Hepatocyte (in vitro differentiated cells): ENCODE data around the gene TAF1. TPM values are rescaled to one million over a fixed set of nuclear protein-coding genes. Genes with fewer than 3 reads are reported as not detected.
"Not testable (repeated sequence)": the region's sequence is repeated elsewhere in the genome, so short reads cannot be mapped to it uniquely, and the experiment has no call there.

Source experiments
- DNase-seq: peaks from one replicate; pipeline ENCODE4 v3.0.0-alpha.2; 2016; ENCODE audit warnings: low spot score
- H2AFZ ChIP-seq: fragments of 200-600 bp; sonication (generic); 2 replicates; pipeline ENCODE4 v1.6.0; 2016; ENCODE audit warnings: antibody characterized with exemption, mild to moderate bottlenecking
- H3K27ac ChIP-seq: fragments of 200-600 bp; sonication (generic); 2 replicates; pipeline ENCODE4 v1.5.1; 2016; ENCODE audit warnings: mild to moderate bottlenecking
- H3K27me3 ChIP-seq: fragments of 200-600 bp; sonication (generic); 2 replicates; pipeline ENCODE4 v1.6.1; 2016
- H3K36me3 ChIP-seq: fragments of 200-600 bp; sonication (generic); replicated peaks from 2 replicates; pipeline ENCODE4 v1.5.1; 2016; ENCODE audit warnings: low read depth; ENCODE audit not compliant: insufficient read depth
- H3K4me1 ChIP-seq: fragments of 200-600 bp; sonication (generic); 2 replicates; pipeline ENCODE4 v1.5.1; 2016; ENCODE audit warnings: mild to moderate bottlenecking, moderate library complexity; ENCODE audit not compliant: insufficient read depth
- H3K4me2 ChIP-seq: fragments of 200-600 bp; sonication (generic); 2 replicates; pipeline ENCODE4 v1.6.0; 2016
- H3K4me3 ChIP-seq: fragments of 200-600 bp; sonication (generic); 2 replicates; pipeline ENCODE4 v1.5.1; 2016; ENCODE audit warnings: mild to moderate bottlenecking
- H3K79me2 ChIP-seq: fragments of 200-600 bp; sonication (generic); 2 replicates; pipeline ENCODE4 v1.6.0; 2017; ENCODE audit warnings: mild to moderate bottlenecking
- H3K9me2 ChIP-seq: fragments of 200-600 bp; sonication (generic); replicated peaks from 2 replicates; pipeline ENCODE4 v1.6.0; 2017; ENCODE audit warnings: mild to moderate bottlenecking; ENCODE audit not compliant: insufficient read depth
- H3K9me3 ChIP-seq: fragments of 200-600 bp; sonication (generic); 2 replicates; pipeline ENCODE4 v1.5.1; 2016; ENCODE audit warnings: low read depth, mild to moderate bottlenecking
- H4K20me1 ChIP-seq: fragments of 200-600 bp; sonication (generic); 2 replicates; pipeline ENCODE4 v1.6.0; 2016; ENCODE audit warnings: mild to moderate bottlenecking; ENCODE audit not compliant: insufficient read depth, poor library complexity, severe bottlenecking
- EZH2 ChIP-seq: fragments of 200-600 bp; sonication (generic); IDR thresholded peaks from 2 replicates; pipeline ENCODE4 v1.6.1; 2016; ENCODE audit warnings: antibody characterized with exemption, mild to moderate bottlenecking, borderline replicate concordance
- EZH2phosphoT487 ChIP-seq: fragments of 200-600 bp; sonication (generic); IDR thresholded peaks from one replicate; pipeline ENCODE4 v1.6.1; 2018; ENCODE audit warnings: antibody characterized with exemption, mild to moderate bottlenecking, low read depth, moderate library complexity; ENCODE audit not compliant: unreplicated experiment, severe bottlenecking
- WGBS: methylation state at CpG from one replicate; pipeline ENCODE4 v1.1.6; 2016; ENCODE audit warnings: low lambda C conversion rate; ENCODE audit errors: missing lambda C conversion rate; 5-methylcytosine and 5-hydroxymethylcytosine counted together
- polyA plus RNA-seq: library from polyadenylated mRNA; unstranded; fragments of >200 nt; fragmentation: Nextera tagmentation; extraction: Ambion mirVana; gene quantifications from 2 replicates; pipeline ENCODE4 v1.2.1, GENCODE V29; 2016
- total RNA-seq: library from RNA; depleted of rRNA; stranded (reverse); fragments of >200 nt; gene quantifications from 2 replicates; pipeline ENCODE4 v1.2.3, GENCODE V29; 2014
- TF ChIP-seq, protein P1 (sequence below): fragments of 200-600 bp; sonication (generic); IDR thresholded peaks from 2 replicates; pipeline ENCODE4 v1.5.1; 2016; ENCODE audit warnings: antibody characterized with exemption, mild to moderate bottlenecking; ENCODE audit not compliant: poor library complexity

TAF1 gene
- total and polyA plus RNA-seq, 2 experiments from 2014 or later: 1.9 to 19.2 TPM

DNA sequence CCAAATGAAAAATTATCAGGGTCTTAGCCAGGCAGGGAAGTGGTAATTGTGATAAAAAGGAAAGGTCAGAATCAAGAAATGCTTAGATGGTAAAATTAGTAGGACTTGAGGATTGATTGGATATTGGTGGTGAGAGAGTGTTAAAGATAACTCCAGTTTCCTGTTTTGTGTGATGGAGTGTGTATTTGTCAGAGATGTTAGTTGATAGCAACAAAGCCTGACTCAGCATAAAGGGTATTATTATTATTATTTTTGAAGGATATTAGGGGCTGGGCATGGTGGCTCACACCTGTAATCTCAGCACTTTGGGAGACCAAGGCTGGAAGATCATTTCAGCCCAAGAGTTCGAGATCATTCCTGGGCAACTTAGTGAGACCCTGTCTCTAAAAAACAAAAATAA is 143.1 kb downstream of the TAF1 start:
- Histone ChIP-seq H3K4me1 (no peaks in the 10 kb centered on the region), H3K4me3 (no peak overlapping the region), H3K9me3 (no peaks in the 10 kb centered on the region), H3K27me3 (no peaks in the 10 kb centered on the region), H4K20me1 (no peaks in the 10 kb centered on the region), H2AFZ (no peak overlapping the region), H3K9me2 (no peaks in the 10 kb centered on the region), H3K4me2 (no peak overlapping the region), H3K27ac (no peak overlapping the region), H3K36me3 (no peaks in the 10 kb centered on the region), H3K79me2 (no peaks in the 10 kb centered on the region)
- 74% methylated on average over 1 of the region's 1 CpG for WGBS
- TF ChIP-seq EZH2 (no peak), EZH2phosphoT487 (no peak)
- TF ChIP-seq, protein P1, sequence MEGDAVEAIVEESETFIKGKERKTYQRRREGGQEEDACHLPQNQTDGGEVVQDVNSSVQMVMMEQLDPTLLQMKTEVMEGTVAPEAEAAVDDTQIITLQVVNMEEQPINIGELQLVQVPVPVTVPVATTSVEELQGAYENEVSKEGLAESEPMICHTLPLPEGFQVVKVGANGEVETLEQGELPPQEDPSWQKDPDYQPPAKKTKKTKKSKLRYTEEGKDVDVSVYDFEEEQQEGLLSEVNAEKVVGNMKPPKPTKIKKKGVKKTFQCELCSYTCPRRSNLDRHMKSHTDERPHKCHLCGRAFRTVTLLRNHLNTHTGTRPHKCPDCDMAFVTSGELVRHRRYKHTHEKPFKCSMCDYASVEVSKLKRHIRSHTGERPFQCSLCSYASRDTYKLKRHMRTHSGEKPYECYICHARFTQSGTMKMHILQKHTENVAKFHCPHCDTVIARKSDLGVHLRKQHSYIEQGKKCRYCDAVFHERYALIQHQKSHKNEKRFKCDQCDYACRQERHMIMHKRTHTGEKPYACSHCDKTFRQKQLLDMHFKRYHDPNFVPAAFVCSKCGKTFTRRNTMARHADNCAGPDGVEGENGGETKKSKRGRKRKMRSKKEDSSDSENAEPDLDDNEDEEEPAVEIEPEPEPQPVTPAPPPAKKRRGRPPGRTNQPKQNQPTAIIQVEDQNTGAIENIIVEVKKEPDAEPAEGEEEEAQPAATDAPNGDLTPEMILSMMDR: no peak
- DNase-seq: no peak

DNA sequence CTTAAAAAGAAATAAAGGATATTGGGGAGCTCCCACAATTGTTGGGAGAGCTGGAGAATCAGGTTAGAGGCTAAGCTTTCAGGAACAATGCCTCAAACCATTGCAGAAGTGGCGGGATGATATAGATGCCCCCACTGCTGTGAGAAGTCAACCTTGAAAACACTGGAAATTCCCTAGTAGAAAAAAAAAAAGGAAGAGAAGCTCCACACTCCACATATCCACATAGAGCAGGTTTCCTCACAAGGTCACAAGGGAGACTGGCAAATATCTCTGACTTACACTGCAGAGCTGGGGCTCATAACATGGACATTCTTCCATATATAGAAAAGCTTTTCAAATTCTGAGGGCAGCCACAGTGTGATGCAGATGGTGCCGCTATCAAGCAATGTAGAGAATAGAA is 144.0 kb downstream of the TAF1 start:
- no peak overlapping the region for H3K4me2 ChIP-seq
- no peaks in the 10 kb centered on the region for H3K36me3 ChIP-seq
- H4K20me1 ChIP-seq: no peaks in the 10 kb centered on the region
- WGBS: 84% methylated on average over 2 of the region's 2 CpGs
- H3K9me3 ChIP-seq: no peaks in the 10 kb centered on the region
- no peak overlapping the region for H2AFZ ChIP-seq
- H3K27me3 ChIP-seq: no peaks in the 10 kb centered on the region
- DNase-seq: no peak
- TF ChIP-seq EZH2phosphoT487 (no peak), EZH2 (no peak)
- TF ChIP-seq, protein P1: no peak
- H3K9me2 ChIP-seq: no peaks in the 10 kb centered on the region
- no peak overlapping the region for H3K27ac ChIP-seq
- no peaks in the 10 kb centered on the region for H3K79me2 ChIP-seq
- no peaks in the 10 kb centered on the region for H3K4me1 ChIP-seq
- no peak overlapping the region for H3K4me3 ChIP-seq

DNA sequence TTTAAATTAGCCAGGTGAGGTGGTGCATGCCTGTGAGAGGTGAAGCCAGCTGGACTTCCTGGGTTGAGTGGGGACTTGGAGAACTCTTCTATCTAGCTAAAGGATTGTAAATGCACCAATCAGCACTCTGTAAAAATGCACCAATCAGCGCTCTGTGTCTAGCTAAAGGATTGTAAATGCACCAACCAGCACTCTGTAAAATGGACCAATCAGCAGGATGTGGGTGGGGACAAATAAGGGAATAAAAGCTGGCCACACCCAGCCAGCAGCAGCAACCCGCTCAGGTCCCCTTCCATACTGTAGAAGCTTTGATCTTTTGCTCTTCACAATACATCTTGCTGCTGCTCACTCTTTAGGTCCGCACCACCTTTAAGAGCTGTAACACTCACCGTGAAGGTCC is 147.6 kb downstream of the TAF1 start:
- H3K4me1 ChIP-seq, H3K27ac ChIP-seq, H3K4me3 ChIP-seq, H3K9me2 ChIP-seq, H3K36me3 ChIP-seq, H3K9me3 ChIP-seq, DNase-seq, H3K4me2 ChIP-seq, H3K27me3 ChIP-seq, H2AFZ ChIP-seq, H3K79me2 ChIP-seq, H4K20me1 ChIP-seq: not testable (repeated sequence)
- WGBS: 83% methylated on average over 4 of the region's 4 CpGs

DNA sequence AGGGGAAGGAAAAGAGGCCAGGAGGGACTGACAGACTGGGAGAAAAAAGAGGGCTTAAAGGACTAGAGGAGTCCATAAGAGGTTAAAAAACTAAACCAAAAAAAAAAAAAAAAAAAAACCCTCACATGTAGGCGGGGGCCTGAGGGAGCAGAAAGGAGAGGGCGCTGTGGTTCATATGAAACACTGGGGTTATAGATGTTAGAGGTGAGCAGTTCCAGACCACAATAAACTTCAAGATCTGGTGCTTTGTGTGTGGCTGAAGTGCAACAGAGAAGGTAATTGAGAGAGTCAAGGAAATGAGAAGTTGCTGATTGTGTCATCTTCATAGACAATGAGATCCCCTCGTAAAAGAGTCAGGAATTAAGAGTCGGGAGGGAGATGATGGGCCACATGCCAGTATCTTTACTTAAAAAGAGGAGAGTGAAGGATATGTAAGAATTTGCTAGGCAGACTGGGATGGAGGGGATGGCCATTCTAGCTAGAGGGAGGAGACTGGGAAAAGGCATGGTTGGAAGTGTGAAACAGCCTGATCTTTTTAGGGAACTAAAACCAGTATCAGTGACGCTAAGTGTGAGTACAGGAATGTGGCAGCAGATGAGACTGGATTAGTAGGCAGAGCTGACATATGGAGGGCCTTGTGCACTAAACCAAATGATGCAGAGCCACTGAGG is 148.3 kb downstream of the TAF1 start:
- no peaks in the 10 kb centered on the region for H3K4me1 ChIP-seq
- no peaks in the 10 kb centered on the region for H3K36me3 ChIP-seq
- H3K79me2 ChIP-seq: no peaks in the 10 kb centered on the region
- no peak for DNase-seq
- no peaks in the 10 kb centered on the region for H3K27me3 ChIP-seq
- H2AFZ ChIP-seq: no peak overlapping the region
- no peaks in the 10 kb centered on the region for H4K20me1 ChIP-seq
- TF ChIP-seq EZH2 (no peak), EZH2phosphoT487 (no peak)
- TF ChIP-seq, protein P1: no peak
- H3K9me2 ChIP-seq: no peaks in the 10 kb centered on the region
- H3K4me2 ChIP-seq: no peak overlapping the region
- no peaks in the 10 kb centered on the region for H3K9me3 ChIP-seq
- no peak overlapping the region for H3K4me3 ChIP-seq
- no peak overlapping the region for H3K27ac ChIP-seq
- WGBS: 38% methylated on average over 5 of the region's 5 CpGs
